Measurements from ENCODE around the gene OLAH. TPM values are rescaled to one million over a fixed set of nuclear protein-coding genes. Genes with fewer than 3 reads are reported as not detected.

OLAH gene
- total RNA-seq, 3 donors from 2014 or later, result 0.16 TPM; not detected in 2

DNA sequence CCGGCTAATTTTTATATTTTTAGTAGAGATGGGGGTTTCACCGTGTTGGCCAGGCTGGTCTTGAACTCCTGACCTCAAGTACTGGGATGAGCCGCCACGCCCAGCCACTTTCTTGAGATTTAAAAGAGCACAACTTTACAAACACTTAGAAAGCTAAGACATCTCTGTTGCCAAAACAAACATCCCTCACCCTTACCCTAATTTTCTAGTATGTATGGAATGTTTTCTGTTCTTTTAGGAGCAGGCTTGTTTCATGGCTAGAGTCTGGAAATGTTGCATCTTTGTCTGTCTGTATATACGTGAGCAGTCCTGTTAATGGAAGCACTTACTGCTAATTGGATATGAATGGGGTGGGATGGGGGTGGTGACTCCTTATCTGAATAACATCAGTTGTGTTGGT, 2.9 kb downstream of the OLAH start:
- DNase-seq (no peak), ATAC-seq (no peak)
- Histone ChIP-seq H3K36me3 (ENCODE audit: low read depth) (no peaks in the 10 kb centered on the region), H3K4me1 (ENCODE audit: low read depth) (no peaks in the 10 kb centered on the region), H3K4me3 (no peak overlapping the region), H3K9me3 (no peaks in the 10 kb centered on the region)
- intact Hi-C loops (cut with DNase I, micrococcal nuclease), result no loop called here
- TF ChIP-seq, protein P1, sequence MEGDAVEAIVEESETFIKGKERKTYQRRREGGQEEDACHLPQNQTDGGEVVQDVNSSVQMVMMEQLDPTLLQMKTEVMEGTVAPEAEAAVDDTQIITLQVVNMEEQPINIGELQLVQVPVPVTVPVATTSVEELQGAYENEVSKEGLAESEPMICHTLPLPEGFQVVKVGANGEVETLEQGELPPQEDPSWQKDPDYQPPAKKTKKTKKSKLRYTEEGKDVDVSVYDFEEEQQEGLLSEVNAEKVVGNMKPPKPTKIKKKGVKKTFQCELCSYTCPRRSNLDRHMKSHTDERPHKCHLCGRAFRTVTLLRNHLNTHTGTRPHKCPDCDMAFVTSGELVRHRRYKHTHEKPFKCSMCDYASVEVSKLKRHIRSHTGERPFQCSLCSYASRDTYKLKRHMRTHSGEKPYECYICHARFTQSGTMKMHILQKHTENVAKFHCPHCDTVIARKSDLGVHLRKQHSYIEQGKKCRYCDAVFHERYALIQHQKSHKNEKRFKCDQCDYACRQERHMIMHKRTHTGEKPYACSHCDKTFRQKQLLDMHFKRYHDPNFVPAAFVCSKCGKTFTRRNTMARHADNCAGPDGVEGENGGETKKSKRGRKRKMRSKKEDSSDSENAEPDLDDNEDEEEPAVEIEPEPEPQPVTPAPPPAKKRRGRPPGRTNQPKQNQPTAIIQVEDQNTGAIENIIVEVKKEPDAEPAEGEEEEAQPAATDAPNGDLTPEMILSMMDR (IDR thresholded peaks at IDR 0.05), result no peak

DNA sequence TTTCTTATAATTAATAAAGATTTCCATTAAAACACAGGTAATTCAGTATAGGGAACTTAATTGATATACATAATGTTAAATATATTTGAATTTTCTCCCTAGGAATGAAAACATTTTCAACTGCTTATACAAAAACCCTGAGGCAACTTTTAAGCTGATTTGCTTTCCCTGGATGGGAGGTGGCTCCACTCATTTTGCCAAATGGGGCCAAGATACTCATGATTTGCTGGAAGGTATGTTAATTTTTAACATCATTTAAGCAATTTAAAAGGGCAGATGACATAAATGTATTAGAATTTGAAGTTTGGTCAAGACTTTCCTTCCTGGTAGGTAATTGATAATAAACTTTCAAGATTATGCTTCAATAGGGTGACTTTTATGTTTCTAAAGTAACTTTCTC, 5.8 kb downstream of the OLAH start:
- DNase-seq (no peak), ATAC-seq (no peak)
- Histone ChIP-seq H3K4me1 (ENCODE audit: low read depth) (no peaks in the 10 kb centered on the region), H3K4me3 (no peak overlapping the region), H3K9me3 (no peaks in the 10 kb centered on the region), H3K36me3 (ENCODE audit: low read depth) (no peaks in the 10 kb centered on the region)
- intact Hi-C loops (cut with DNase I, micrococcal nuclease), result no loop called here
- TF ChIP-seq, protein P1 (IDR thresholded peaks at IDR 0.05), result no peak

DNA sequence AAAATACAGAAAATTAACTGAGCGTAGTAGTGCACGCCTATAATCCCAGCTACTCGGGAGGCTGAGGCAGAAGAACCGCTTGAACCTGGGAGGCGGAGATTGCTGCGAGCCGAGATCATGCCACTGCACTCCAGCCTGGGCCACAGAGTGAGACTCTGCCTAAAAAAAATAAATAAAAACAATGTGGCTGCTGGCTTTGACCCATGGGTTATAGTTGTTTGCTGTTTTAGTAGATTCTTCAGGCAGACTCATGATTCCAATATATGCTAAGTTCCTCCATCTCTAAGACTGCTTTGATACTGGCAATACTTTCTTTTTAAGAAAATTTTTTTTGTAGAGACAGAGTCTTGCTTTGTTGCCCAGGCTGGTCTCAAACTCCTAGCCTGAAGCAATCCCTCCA, 8.4 kb downstream of the OLAH start:
- Histone ChIP-seq H3K4me3 (no peak overlapping the region), H3K4me1 (ENCODE audit: low read depth) (no peaks in the 10 kb centered on the region), H3K36me3 (ENCODE audit: low read depth) (no peaks in the 10 kb centered on the region), H3K9me3 (no peaks in the 10 kb centered on the region)
- TF ChIP-seq, protein P1 (IDR thresholded peaks at IDR 0.05), result no peak
- DNase-seq (no peak), ATAC-seq (no peak)
- intact Hi-C loops (cut with DNase I, micrococcal nuclease), result no loop called here

DNA sequence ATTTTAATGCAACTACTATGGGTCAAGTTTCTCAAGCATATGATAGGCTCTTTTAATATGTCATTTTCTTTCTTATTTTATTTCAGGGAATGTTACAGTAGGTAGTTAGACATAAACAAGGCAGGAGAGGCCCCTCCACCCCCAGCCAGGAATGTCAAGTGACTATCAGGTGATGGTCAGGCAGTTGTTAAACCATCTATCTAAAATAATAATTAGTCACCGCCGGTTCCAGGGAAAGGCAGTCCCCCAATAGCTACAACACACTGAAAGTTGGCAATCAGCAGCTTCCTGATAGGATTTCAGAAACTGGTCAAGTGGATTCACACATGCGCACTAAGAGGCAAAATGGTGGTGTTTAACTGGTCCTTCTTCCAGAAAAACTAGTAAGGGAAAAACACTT, 9.3 kb downstream of the OLAH start:
- Histone ChIP-seq H3K4me3 (no peak overlapping the region), H3K36me3 (ENCODE audit: low read depth) (no peaks in the 10 kb centered on the region), H3K9me3 (no peaks in the 10 kb centered on the region), H3K4me1 (ENCODE audit: low read depth) (no peaks in the 10 kb centered on the region)
- ATAC-seq (no peak), DNase-seq (no peak)
- intact Hi-C loops (cut with DNase I, micrococcal nuclease), result no loop called here
- TF ChIP-seq, protein P1 (IDR thresholded peaks at IDR 0.05), result no peak

DNA sequence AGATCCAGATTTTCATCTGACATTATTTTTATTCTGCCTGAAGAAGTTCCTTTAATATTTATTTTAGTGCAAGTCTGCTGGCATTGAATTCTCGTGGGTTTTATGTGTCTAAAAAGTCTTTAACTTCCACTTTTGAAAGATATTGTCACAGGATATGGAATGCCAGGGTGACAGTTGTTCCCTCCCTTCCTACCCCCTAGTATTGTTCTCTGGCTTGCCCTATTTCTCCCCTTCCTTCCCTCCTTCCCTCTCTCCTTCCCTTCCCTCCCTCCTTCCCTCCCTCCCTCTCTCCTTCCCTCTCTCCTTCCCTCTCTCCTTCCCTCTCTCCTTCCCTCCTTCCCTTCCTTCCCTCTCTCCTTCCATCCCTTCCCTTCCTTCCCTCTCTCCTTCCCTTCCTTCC, 14.9 kb downstream of the OLAH start:
- no peak for DNase-seq
- ATAC-seq, result no peak
- peaks cover 9% of the 10 kb centered on the region for H3K9me3 ChIP-seq
- TF ChIP-seq, protein P1 (IDR thresholded peaks at IDR 0.05), result no peak
- H3K36me3 ChIP-seq (ENCODE audit: low read depth), result no peaks in the 10 kb centered on the region
- no peaks in the 10 kb centered on the region for H3K4me1 ChIP-seq (ENCODE audit: low read depth)
- intact Hi-C loops (cut with DNase I, micrococcal nuclease), result no loop called here
- no peak overlapping the region for H3K4me3 ChIP-seq

DNA sequence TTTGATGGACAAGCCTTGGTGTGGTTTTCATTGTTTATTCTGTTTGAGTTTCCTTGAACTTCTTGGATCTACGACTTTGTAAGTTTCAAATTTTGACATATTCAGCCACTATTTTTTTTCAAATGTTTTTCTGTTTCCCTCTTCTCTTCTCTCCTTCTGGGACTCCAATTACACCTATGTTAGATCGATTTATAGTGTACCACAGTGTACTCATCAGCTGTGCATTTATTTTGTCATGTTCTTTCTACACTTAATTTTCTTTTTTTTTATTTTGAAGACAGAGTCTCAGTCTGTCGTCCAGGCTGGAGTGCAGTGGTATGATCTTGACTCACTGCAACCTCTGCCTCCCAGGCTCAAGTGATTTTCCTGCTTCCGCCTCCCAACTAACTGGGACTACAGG, 16.2 kb downstream of the OLAH start:
- no peak for ATAC-seq
- Histone ChIP-seq H3K4me3 (no peak overlapping the region), H3K4me1 (ENCODE audit: low read depth) (no peaks in the 10 kb centered on the region), H3K9me3 (peaks cover 9% of the 10 kb centered on the region), H3K36me3 (ENCODE audit: low read depth) (no peaks in the 10 kb centered on the region)
- intact Hi-C loops (cut with DNase I, micrococcal nuclease), result no loop called here
- TF ChIP-seq, protein P1 (IDR thresholded peaks at IDR 0.05), result no peak
- no peak for DNase-seq
